AG09319 (cell line): ENCODE results near the gene PRDM10.
A peak's percentile ranks its signal among the peaks of the same experiment; 100 is the strongest.

Experiments
- DNase-seq: peaks from one replicate; pipeline ENCODE4 v3.0.0-alpha.2; 2010; ENCODE audit warnings: low read depth; ENCODE audit errors: extremely low read depth
- CTCF ChIP-seq: IDR thresholded peaks from 2 replicates; pipeline ENCODE4 v1.5.1; 2011; ENCODE audit warnings: low read depth, mild to moderate bottlenecking, inconsistent platforms, low read length, moderate library complexity

The PRDM10 gene

GRCh38 chr11:129866311-129866710, 136.3 kb downstream of the PRDM10 start:
- no peak for TF ChIP-seq CTCF
- DNase-seq, result no peak

- no peak for TF ChIP-seq CTCF
These were observed 136.9 kb downstream of the PRDM10 start for GRCh38 chr11:129865701-129866100.

GRCh38 chr11:129864811-129865210, 137.8 kb downstream of the PRDM10 start:
- DNase-seq, result no peak
- no peak for TF ChIP-seq CTCF

More at GRCh38 chr11:129865701-129866100, 136.9 kb downstream of the PRDM10 start:
- no peak for DNase-seq

GRCh38 chr11:129861702-129862522, 140.7 kb downstream of the PRDM10 start:
- TF ChIP-seq CTCF, result no peak
- peak; percentile 53 for DNase-seq

- TF ChIP-seq CTCF, result no peak
- no peak for DNase-seq
These were observed 146.6 kb downstream of the PRDM10 start for GRCh38 chr11:129856036-129856435.

- TF ChIP-seq CTCF, result no peak
- no peak for DNase-seq
These were observed 147.5 kb downstream of the PRDM10 start for GRCh38 chr11:129855086-129855485.

- no peak for TF ChIP-seq CTCF
- DNase-seq, result no peak
These were observed 148.3 kb downstream of the PRDM10 start for GRCh38 chr11:129854232-129854805.
